Measurements from ENCODE around the gene LRRFIP1. TPM values are rescaled to one million over a fixed set of nuclear protein-coding genes. Genes with fewer than 3 reads are reported as not detected.

LRRFIP1 gene
- total and polyA plus RNA-seq, 9 of the 15 experiments (the other 6 are each of a cell fraction or from before 2014, with no cell fraction given), result 13.1 to 45.2 (median 31.3) TPM

GRCh38 chr2:237772513-237772912 is 145.1 kb downstream of the LRRFIP1 start:
- intact Hi-C loops (cut with micrococcal nuclease) (no loop called here), in situ Hi-C loops (cut with MboI) (no loop called here)
- no peaks in the 10 kb centered on the region for H3K9me3 ChIP-seq (replicated peaks; ENCODE audit: control insufficient read depth, insufficient read depth, low read depth, low read length)
- ATAC-seq, result no peak
- H3K4me1 ChIP-seq (replicated peaks in 1 of 2; ENCODE audit: control insufficient read depth in 2 of 2, insufficient read depth in 2 of 2, low read length in 2 of 2), result no peaks in the 10 kb centered on the region
- H4K20me1 ChIP-seq (replicated peaks; ENCODE audit: control insufficient read depth, insufficient read depth, low read length), result no peaks in the 10 kb centered on the region; the same call in 1 of the 2 replicates
- H3K27ac ChIP-seq (ENCODE audit: extremely low read depth, low read depth, low read length), result no peak overlapping the region
- ChIA-PET CTCF (ENCODE audit: low intra/inter-chr PET ratio) (no interaction called here), POLR2A (no interaction called here)
- H3K36me3 ChIP-seq (ENCODE audit: control insufficient read depth, insufficient read depth, low read length), result peaks cover 6% of the 10 kb centered on the region; the same call in 2 of the 3 replicates
- peaks cover 5% of the 10 kb centered on the region for H3K9me1 ChIP-seq (ENCODE audit: control insufficient read depth, insufficient read depth, low read length)
- H2AFZ ChIP-seq (ENCODE audit: low read depth, low read length), result no peak overlapping the region
- H3K27me3 ChIP-seq (ENCODE audit: control insufficient read depth in 2 of 2, insufficient read depth in 2 of 2, low read length in 2 of 2), result no peaks in the 10 kb centered on the region
- 85% methylated on average over 2 of the region's 3 CpGs for WGBS (ENCODE audit: insufficient coverage, low coverage, missing lambda C conversion rate)
- no peak overlapping the region for H3K4me2 ChIP-seq (ENCODE audit: insufficient read depth, low read length)
- no TSS peak for BruUV-seq (replicated peaks)
- DNase-seq (ENCODE audit: extremely low read depth in 1 of 4, low spot score in 3 of 4), result no peak
- no peak for TF ChIP-seq ARID3A (IDR thresholded peaks at IDR 0.05; ENCODE audit: borderline replicate concordance, low read depth, low read length)
- TF ChIP-seq ZBED1 (IDR thresholded peaks at IDR 0.05), result no peak
- TF ChIP-seq HNRNPL (IDR thresholded peaks at IDR 0.05; ENCODE audit: low read depth, low read length), result no peak
- TF ChIP-seq ZNF77 (CRISPR knock-in tag; IDR thresholded peaks at IDR 0.05), result no peak
- TF ChIP-seq HOXB6 (CRISPR knock-in tag; IDR thresholded peaks at IDR 0.05; ENCODE audit: borderline replicate concordance), result no peak
- no peak for TF ChIP-seq ZNF551 (CRISPR knock-in tag; IDR thresholded peaks at IDR 0.05)
- TF ChIP-seq, protein P1, sequence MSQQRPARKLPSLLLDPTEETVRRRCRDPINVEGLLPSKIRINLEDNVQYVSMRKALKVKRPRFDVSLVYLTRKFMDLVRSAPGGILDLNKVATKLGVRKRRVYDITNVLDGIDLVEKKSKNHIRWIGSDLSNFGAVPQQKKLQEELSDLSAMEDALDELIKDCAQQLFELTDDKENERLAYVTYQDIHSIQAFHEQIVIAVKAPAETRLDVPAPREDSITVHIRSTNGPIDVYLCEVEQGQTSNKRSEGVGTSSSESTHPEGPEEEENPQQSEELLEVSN (IDR thresholded peaks at IDR 0.05; ENCODE audit: borderline replicate concordance in 1 of 2, extremely low read depth in 1 of 2, insufficient read depth in 1 of 2, insufficient read length in 1 of 2, low read depth in 1 of 2, low read length in 1 of 2, poor library complexity in 1 of 2, severe bottlenecking in 1 of 2), result no peak
- TF ChIP-seq SIX5 (IDR thresholded peaks at IDR 0.05; ENCODE audit: borderline replicate concordance in 1 of 2, insufficient read depth in 1 of 2, low read depth in 1 of 2, low read length in 2 of 2), result no peak
- no peak for TF ChIP-seq SAP30 (IDR thresholded peaks at IDR 0.05; ENCODE audit: borderline replicate concordance, insufficient read depth, low read depth, low read length, poor library complexity, severe bottlenecking)
- TF ChIP-seq HDAC2 (IDR thresholded peaks at IDR 0.05), result no peak
- H3K9ac ChIP-seq (ENCODE audit: insufficient read depth in 1 of 2, low read depth in 2 of 2, low read length in 2 of 2), result no peak overlapping the region
- H3K4me3 ChIP-seq, result no peak overlapping the region
- H3K79me2 ChIP-seq (ENCODE audit: control insufficient read depth, insufficient read depth, low read length), result no peaks in the 10 kb centered on the region
- no peak for FAIRE-seq

All from K562 (cell line).